ENCODE data around the gene OTUD6A. TPM values are rescaled to one million over a fixed set of nuclear protein-coding genes. Genes with fewer than 3 reads are reported as not detected.
A peak's percentile ranks its signal among the peaks of the same experiment; 100 is the strongest.

The OTUD6A gene
- total and polyA plus RNA-seq, 5 donors from 2014 or later = not detected

DNA sequence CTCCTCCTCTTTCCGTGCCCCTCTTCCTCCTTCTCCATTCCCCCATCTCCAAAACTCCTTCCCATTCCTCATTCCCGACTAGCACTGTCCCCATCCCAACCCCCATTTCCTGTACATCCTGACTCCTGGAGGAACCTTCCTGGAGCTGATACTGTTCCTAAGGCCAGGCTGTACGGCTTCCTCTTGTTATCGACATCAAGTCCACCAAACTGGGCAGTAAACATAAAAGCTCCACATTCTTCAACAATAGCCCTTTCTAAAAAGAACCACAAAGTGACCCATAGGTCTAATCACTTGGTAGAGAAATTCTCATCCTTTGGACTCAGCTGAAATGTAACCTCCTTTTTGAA, 35.4 kb upstream of the OTUD6A start:
- H3K9me3 Mint-ChIP-seq = no peaks in the 10 kb centered on the region
- Histone ChIP-seq H3K4me1 (ENCODE audit: control insufficient read depth, insufficient read depth, low read length, poor library complexity, severe bottlenecking) (no peaks in the 10 kb centered on the region), H3K4me3 (ENCODE audit: low read depth, low read length) (no peak overlapping the region), H3K36me3 (ENCODE audit: control insufficient read depth, insufficient read depth, low read length) (no peaks in the 10 kb centered on the region), H3K27ac (ENCODE audit: insufficient read depth, low read length, poor library complexity, severe bottlenecking) (no peak overlapping the region), H3K9me3 (ENCODE audit: control insufficient read depth in 2 of 2, low read length in 2 of 2) (no peaks in the 10 kb centered on the region), H3K27me3 (ENCODE audit: control insufficient read depth, insufficient read depth, low read length) (no peaks in the 10 kb centered on the region)
- DNase-seq = no peak
- no peak overlapping the region for H3K4me3 Mint-ChIP-seq
- no peak overlapping the region for H3K27ac Mint-ChIP-seq
- H3K4me1 Mint-ChIP-seq = peaks cover 0 to 16% (median 3%) of the 10 kb centered on the region in 4 donors
- no peaks in the 10 kb centered on the region for H3K36me3 Mint-ChIP-seq
- H3K27me3 Mint-ChIP-seq = no peaks in the 10 kb centered on the region
- ATAC-seq (ENCODE audit: low read depth in 2 of 2) = no peak

DNA sequence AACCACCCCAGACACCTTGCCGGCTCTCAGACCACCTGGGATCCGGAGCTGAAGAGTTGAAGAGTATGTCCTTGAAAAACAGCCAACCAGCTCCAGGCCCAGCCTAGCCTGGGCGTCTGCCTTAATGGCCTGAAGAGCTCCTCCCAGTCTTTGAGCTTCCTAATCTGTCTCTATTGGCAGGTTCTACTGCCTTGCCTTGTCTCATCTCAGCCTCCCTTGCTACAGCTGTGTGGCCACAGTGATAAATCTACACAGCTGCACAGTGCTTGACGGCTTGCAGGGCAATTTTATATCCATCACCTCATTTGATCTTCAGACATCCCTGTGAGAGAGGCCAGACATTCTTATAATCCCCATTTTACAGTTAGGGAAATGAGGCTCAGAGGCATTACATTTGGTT, 32.4 kb upstream of the OTUD6A start:
- no peak overlapping the region for H3K4me3 Mint-ChIP-seq
- no peak overlapping the region for H3K27ac Mint-ChIP-seq

DNA sequence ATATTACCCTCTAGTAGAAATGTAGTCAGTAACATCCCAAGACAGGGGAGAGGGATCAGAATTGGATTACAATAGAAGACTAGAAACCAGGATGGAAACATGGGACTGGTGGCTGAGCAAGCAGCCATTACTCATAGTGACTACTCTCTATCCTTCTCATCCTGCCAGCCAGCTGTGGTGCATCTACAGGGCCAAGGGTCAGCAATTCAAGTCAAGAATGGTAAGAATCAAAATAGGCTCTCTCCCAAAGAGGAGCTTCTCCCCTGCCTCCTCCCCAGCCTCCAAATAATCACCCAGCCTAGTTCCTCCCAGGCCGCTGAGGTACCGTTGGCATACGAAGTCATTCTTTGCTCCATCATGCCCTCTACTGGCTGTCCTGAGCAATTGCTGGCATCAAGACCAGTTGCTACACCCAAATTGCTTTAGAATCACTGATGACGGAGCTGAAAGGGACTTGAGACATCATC, 31.9 kb upstream of the OTUD6A start:
- DNase-seq = peak; percentile 1 to 64 (median 28)
- Mint-ChIP-seq H3K27me3 (no peaks in the 10 kb centered on the region), H3K27ac (peak overlapping the region in 1 of 3 donors; percentile 1), H3K4me3 (peak overlapping the region in 1 of 4 donors; percentile 32), H3K9me3 (peaks cover 0 to 3% (median 0%) of the 10 kb centered on the region in 7 donors), H3K36me3 (no peaks in the 10 kb centered on the region), H3K4me1 (peaks cover 0 to 19% (median 3%) of the 10 kb centered on the region in 4 donors)
- Histone ChIP-seq H3K27ac (ENCODE audit: insufficient read depth, low read length, poor library complexity, severe bottlenecking) (no peak overlapping the region), H3K36me3 (ENCODE audit: control insufficient read depth, insufficient read depth, low read length) (no peaks in the 10 kb centered on the region), H3K4me1 (ENCODE audit: control insufficient read depth, insufficient read depth, low read length, poor library complexity, severe bottlenecking) (no peaks in the 10 kb centered on the region), H3K4me3 (ENCODE audit: low read depth, low read length) (no peak overlapping the region), H3K9me3 (ENCODE audit: control insufficient read depth in 2 of 2, low read length in 2 of 2) (no peaks in the 10 kb centered on the region), H3K27me3 (ENCODE audit: control insufficient read depth, insufficient read depth, low read length) (no peaks in the 10 kb centered on the region)
- ATAC-seq (ENCODE audit: low read depth in 2 of 2) = peak; percentile 55 to 70

More for the DNA sequence above, 32.4 kb upstream of the OTUD6A start:
- no peak for DNase-seq
- Histone ChIP-seq H3K4me3 (ENCODE audit: low read depth, low read length) (no peak overlapping the region), H3K9me3 (ENCODE audit: control insufficient read depth in 2 of 2, low read length in 2 of 2) (no peaks in the 10 kb centered on the region), H3K36me3 (ENCODE audit: control insufficient read depth, insufficient read depth, low read length) (no peaks in the 10 kb centered on the region), H3K27me3 (ENCODE audit: control insufficient read depth, insufficient read depth, low read length) (no peaks in the 10 kb centered on the region), H3K4me1 (ENCODE audit: control insufficient read depth, insufficient read depth, low read length, poor library complexity, severe bottlenecking) (no peaks in the 10 kb centered on the region), H3K27ac (ENCODE audit: insufficient read depth, low read length, poor library complexity, severe bottlenecking) (no peak overlapping the region)
- Mint-ChIP-seq H3K9me3 (peaks cover 0 to 3% (median 0%) of the 10 kb centered on the region in 7 donors), H3K36me3 (no peaks in the 10 kb centered on the region), H3K27me3 (no peaks in the 10 kb centered on the region), H3K4me1 (peaks cover 0 to 19% (median 3%) of the 10 kb centered on the region in 4 donors)
- no peak for ATAC-seq (ENCODE audit: low read depth in 2 of 2)

DNA sequence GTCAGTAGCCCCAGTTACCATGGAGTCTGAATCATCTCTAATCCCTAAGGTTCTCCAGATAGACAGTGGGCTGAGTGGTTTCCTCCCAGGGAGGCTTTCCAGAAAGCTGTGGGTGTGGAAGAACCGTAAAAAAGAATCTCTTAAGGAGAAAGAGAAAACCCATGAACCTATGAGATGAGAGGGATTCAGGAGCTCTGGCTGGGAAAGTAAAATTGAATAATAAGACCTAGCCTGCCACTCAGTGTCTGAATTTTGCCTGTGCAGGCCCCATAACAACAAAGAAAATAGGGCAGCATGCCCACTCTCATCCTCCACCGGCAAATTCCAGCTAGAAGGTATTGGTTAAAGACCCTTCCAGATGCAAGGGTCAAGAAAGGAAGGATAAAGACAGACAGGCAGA, 29.5 kb upstream of the OTUD6A start:
- Histone ChIP-seq H3K4me1 (ENCODE audit: control insufficient read depth, insufficient read depth, low read length, poor library complexity, severe bottlenecking) (no peaks in the 10 kb centered on the region), H3K9me3 (ENCODE audit: control insufficient read depth in 2 of 2, low read length in 2 of 2) (no peaks in the 10 kb centered on the region), H3K36me3 (ENCODE audit: control insufficient read depth, insufficient read depth, low read length) (no peaks in the 10 kb centered on the region), H3K27ac (ENCODE audit: insufficient read depth, low read length, poor library complexity, severe bottlenecking) (no peak overlapping the region), H3K4me3 (ENCODE audit: low read depth, low read length) (no peak overlapping the region), H3K27me3 (ENCODE audit: control insufficient read depth, insufficient read depth, low read length) (no peaks in the 10 kb centered on the region)
- ATAC-seq (ENCODE audit: low read depth in 2 of 2) (no peak), DNase-seq (no peak)
- Mint-ChIP-seq H3K27me3 (no peaks in the 10 kb centered on the region), H3K4me1 (peaks cover 0 to 10% (median 0%) of the 10 kb centered on the region in 4 donors), H3K4me3 (no peak overlapping the region), H3K36me3 (no peaks in the 10 kb centered on the region), H3K9me3 (peaks cover 0 to 3% (median 0%) of the 10 kb centered on the region in 7 donors), H3K27ac (no peak overlapping the region)

DNA sequence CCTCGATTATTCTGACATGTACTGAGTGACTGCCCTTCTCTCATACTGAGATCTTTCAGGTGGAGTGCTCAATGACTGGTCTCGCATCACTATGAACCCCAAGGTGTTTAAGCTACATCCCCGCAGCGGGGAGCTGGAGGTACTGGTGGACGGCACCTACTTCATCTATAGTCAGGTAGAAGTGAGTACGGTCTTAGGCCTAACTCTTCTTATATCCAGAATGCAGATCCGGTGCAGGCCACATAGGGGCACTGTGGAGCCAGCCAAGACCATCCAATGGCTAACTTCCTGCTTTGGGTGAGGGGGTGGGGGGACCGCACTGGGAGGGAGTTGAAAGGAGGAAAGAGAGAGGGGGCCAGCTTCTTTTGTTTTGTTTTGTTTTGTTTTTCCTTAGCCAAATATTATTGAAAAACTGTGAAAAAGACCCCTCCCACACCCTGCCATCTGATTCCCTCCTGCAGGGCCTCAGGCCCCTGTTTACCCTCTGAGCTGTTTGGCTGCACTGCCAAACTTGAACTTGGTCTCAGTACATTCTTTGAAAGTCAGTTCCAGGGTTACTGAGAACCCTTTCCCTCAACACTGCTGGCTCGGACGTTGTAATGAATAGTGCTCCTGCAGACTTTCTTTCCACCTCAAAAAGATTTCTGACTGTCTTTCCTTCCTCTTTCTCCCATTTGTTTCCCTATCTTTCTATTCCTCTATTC, 28.8 kb upstream of the OTUD6A start:
- H3K4me1 Mint-ChIP-seq = peaks cover 0 to 10% (median 0%) of the 10 kb centered on the region in 4 donors
- H3K27me3 Mint-ChIP-seq = no peaks in the 10 kb centered on the region
- H3K36me3 Mint-ChIP-seq = no peaks in the 10 kb centered on the region
- peaks cover 0 to 3% (median 0%) of the 10 kb centered on the region in 7 donors for H3K9me3 Mint-ChIP-seq
- no peaks in the 10 kb centered on the region for H3K27me3 ChIP-seq (ENCODE audit: control insufficient read depth, insufficient read depth, low read length)
- no peak for ATAC-seq (ENCODE audit: low read depth in 2 of 2)
- DNase-seq = peak in 1 of 3 donors; percentile 44
- H3K27ac ChIP-seq (ENCODE audit: insufficient read depth, low read length, poor library complexity, severe bottlenecking) = no peak overlapping the region
- no peak overlapping the region for H3K4me3 Mint-ChIP-seq
- H3K27ac Mint-ChIP-seq = peak overlapping the region in 2 of 3 donors; percentile 2 to 47
- no peaks in the 10 kb centered on the region for H3K4me1 ChIP-seq (ENCODE audit: control insufficient read depth, insufficient read depth, low read length, poor library complexity, severe bottlenecking)
- H3K36me3 ChIP-seq (ENCODE audit: control insufficient read depth, insufficient read depth, low read length) = no peaks in the 10 kb centered on the region
- H3K4me3 ChIP-seq (ENCODE audit: low read depth, low read length) = no peak overlapping the region
- H3K9me3 ChIP-seq (ENCODE audit: control insufficient read depth in 2 of 2, low read length in 2 of 2) = no peaks in the 10 kb centered on the region

DNA sequence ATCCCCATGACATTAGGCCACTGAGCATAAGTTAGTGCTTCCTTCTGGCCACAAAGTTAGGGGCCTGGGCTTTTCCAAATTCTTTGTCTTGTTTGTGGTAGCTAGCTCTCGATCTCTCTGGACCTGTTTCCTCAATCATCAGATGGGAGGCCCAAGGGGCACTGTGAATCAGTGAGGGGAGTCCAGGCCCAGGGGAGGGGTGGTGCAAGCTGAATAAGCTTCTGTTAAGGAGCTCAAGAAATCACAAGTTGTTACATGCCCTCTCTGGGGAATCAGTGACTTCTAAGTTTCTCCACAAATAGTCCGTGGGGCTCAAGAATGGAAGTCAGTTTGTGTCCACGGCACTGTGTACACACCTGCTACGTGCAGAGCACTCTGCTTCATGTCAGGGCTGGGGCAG, 27.6 kb upstream of the OTUD6A start:
- Histone ChIP-seq H3K4me3 (ENCODE audit: low read depth, low read length) (no peak overlapping the region), H3K27ac (ENCODE audit: insufficient read depth, low read length, poor library complexity, severe bottlenecking) (no peak overlapping the region), H3K9me3 (ENCODE audit: control insufficient read depth in 2 of 2, low read length in 2 of 2) (no peaks in the 10 kb centered on the region), H3K36me3 (ENCODE audit: control insufficient read depth, insufficient read depth, low read length) (no peaks in the 10 kb centered on the region), H3K4me1 (ENCODE audit: control insufficient read depth, insufficient read depth, low read length, poor library complexity, severe bottlenecking) (no peaks in the 10 kb centered on the region), H3K27me3 (ENCODE audit: control insufficient read depth, insufficient read depth, low read length) (no peaks in the 10 kb centered on the region)
- Mint-ChIP-seq H3K4me1 (peaks cover 0 to 10% (median 0%) of the 10 kb centered on the region in 4 donors), H3K4me3 (no peak overlapping the region), H3K27me3 (no peaks in the 10 kb centered on the region), H3K9me3 (peaks cover 0 to 3% (median 0%) of the 10 kb centered on the region in 7 donors), H3K36me3 (no peaks in the 10 kb centered on the region), H3K27ac (no peak overlapping the region)
- DNase-seq (no peak), ATAC-seq (ENCODE audit: low read depth in 2 of 2) (no peak)

DNA sequence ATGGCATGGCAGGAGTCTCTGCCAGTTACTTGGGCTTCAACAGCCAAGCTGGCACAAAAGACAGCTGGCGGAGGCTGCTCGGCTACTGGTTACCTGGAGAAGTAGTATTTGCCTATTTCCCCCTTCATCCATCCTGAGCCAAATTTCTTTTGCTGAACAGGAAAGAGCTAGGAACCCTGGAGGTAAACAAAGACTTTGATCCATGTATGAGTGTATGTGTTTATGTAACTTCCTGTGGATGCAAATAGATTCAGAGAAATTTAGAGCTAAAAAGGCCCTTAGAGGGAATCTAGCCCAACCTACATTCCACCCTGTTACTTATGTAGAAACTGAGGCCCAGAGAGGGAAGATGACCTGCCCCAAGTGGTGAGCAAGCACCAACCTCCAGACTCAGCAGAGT, 23.7 kb upstream of the OTUD6A start:
- Histone ChIP-seq H3K36me3 (ENCODE audit: control insufficient read depth, insufficient read depth, low read length) (no peaks in the 10 kb centered on the region), H3K4me3 (ENCODE audit: low read depth, low read length) (no peak overlapping the region), H3K9me3 (ENCODE audit: control insufficient read depth in 2 of 2, low read length in 2 of 2) (no peaks in the 10 kb centered on the region), H3K27ac (ENCODE audit: insufficient read depth, low read length, poor library complexity, severe bottlenecking) (no peak overlapping the region), H3K27me3 (ENCODE audit: control insufficient read depth, insufficient read depth, low read length) (no peaks in the 10 kb centered on the region), H3K4me1 (ENCODE audit: control insufficient read depth, insufficient read depth, low read length, poor library complexity, severe bottlenecking) (no peaks in the 10 kb centered on the region)
- no peak overlapping the region for H3K27ac Mint-ChIP-seq
- H3K4me1 Mint-ChIP-seq = no peaks in the 10 kb centered on the region
- ATAC-seq (ENCODE audit: low read depth in 2 of 2) = no peak
- no peak overlapping the region for H3K4me3 Mint-ChIP-seq
- H3K36me3 Mint-ChIP-seq = no peaks in the 10 kb centered on the region
- DNase-seq = no peak
- no peaks in the 10 kb centered on the region for H3K27me3 Mint-ChIP-seq
- peaks cover 0 to 3% (median 0%) of the 10 kb centered on the region in 7 donors for H3K9me3 Mint-ChIP-seq

DNA sequence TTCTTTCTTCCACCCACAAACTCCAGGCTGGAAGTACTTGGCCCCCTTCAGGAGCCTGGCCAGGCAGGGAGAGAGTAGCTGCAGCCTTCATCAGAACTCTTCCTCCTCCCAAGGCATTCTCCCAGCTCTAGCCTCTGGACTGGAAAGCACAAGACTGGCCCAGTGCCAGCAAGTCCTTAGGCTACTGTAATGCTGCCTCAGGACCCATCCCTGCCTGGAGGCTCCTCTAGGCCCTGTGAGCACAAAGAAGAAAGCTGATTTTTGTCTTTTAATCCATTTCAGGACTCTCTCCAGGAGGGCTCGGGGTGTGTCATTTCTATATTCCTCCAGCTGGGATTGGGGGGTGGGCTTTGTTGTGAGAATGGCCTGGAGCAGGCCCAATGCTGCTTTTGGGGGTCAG, 23.3 kb upstream of the OTUD6A start:
- ATAC-seq (ENCODE audit: low read depth in 2 of 2) (no peak), DNase-seq (no peak)
- Mint-ChIP-seq H3K27me3 (no peaks in the 10 kb centered on the region), H3K4me1 (no peaks in the 10 kb centered on the region), H3K36me3 (no peaks in the 10 kb centered on the region), H3K9me3 (peaks cover 0 to 3% (median 0%) of the 10 kb centered on the region in 7 donors), H3K27ac (no peak overlapping the region), H3K4me3 (no peak overlapping the region)
- Histone ChIP-seq H3K9me3 (ENCODE audit: control insufficient read depth in 2 of 2, low read length in 2 of 2) (no peaks in the 10 kb centered on the region), H3K4me1 (ENCODE audit: control insufficient read depth, insufficient read depth, low read length, poor library complexity, severe bottlenecking) (no peaks in the 10 kb centered on the region), H3K27ac (ENCODE audit: insufficient read depth, low read length, poor library complexity, severe bottlenecking) (no peak overlapping the region), H3K36me3 (ENCODE audit: control insufficient read depth, insufficient read depth, low read length) (no peaks in the 10 kb centered on the region), H3K4me3 (ENCODE audit: low read depth, low read length) (no peak overlapping the region), H3K27me3 (ENCODE audit: control insufficient read depth, insufficient read depth, low read length) (no peaks in the 10 kb centered on the region)
